LNCaP clone FGC (cell line): Measurements from ENCODE around the gene STIP1.

Experiments used
- DNase-seq: peaks from one replicate; pipeline ENCODE4 v3.0.0-alpha.2; 2011; ENCODE audit warnings: low read depth
- H3K4me3 ChIP-seq: 2 replicates; pipeline ENCODE4 v1.5.1; 2011; ENCODE audit warnings: mild to moderate bottlenecking, low read depth, low read length, control low read depth
- TF ChIP-seq, protein P1 (sequence below): IDR thresholded peaks from 2 replicates; pipeline ENCODE4 v1.5.1; 2012; ENCODE audit warnings: mild to moderate bottlenecking; ENCODE audit not compliant: control insufficient read depth, insufficient read depth; ENCODE audit errors: extremely low read depth

STIP1 gene

GRCh38 chr11:64208796-64209562 is 23.0 kb downstream of the STIP1 start:
- TF ChIP-seq, protein P1, sequence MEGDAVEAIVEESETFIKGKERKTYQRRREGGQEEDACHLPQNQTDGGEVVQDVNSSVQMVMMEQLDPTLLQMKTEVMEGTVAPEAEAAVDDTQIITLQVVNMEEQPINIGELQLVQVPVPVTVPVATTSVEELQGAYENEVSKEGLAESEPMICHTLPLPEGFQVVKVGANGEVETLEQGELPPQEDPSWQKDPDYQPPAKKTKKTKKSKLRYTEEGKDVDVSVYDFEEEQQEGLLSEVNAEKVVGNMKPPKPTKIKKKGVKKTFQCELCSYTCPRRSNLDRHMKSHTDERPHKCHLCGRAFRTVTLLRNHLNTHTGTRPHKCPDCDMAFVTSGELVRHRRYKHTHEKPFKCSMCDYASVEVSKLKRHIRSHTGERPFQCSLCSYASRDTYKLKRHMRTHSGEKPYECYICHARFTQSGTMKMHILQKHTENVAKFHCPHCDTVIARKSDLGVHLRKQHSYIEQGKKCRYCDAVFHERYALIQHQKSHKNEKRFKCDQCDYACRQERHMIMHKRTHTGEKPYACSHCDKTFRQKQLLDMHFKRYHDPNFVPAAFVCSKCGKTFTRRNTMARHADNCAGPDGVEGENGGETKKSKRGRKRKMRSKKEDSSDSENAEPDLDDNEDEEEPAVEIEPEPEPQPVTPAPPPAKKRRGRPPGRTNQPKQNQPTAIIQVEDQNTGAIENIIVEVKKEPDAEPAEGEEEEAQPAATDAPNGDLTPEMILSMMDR = no peak
- DNase-seq = no peak
- H3K4me3 ChIP-seq = no peak overlapping the region

DNA sequence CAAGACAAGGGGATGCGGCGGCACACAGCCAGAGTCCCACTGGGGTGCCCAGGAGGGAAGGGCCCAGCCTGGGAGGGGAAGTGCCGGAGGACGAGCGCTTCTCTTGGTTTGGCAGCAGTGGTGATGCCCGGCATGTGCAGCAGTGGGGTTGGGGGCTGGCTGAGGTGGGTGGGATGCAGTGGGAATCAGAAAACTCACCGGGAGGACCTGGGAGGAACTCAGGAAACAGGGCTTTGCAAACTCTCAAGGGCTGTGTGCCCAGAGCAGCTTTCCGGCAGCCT is 23.5 kb downstream of the STIP1 start:
- H3K4me3 ChIP-seq = no peak overlapping the region
- TF ChIP-seq, protein P1 = no peak
- no peak for DNase-seq

- no peak overlapping the region for H3K4me3 ChIP-seq
- TF ChIP-seq, protein P1 = no peak
- DNase-seq = no peak
Measured at GRCh38 chr11:64210301-64211020, 24.5 kb downstream of the STIP1 start.

- H3K4me3 ChIP-seq = no peak overlapping the region
- DNase-seq = no peak
- TF ChIP-seq, protein P1 = no peak
Measured at GRCh38 chr11:64211181-64211872, 25.4 kb downstream of the STIP1 start.

DNA sequence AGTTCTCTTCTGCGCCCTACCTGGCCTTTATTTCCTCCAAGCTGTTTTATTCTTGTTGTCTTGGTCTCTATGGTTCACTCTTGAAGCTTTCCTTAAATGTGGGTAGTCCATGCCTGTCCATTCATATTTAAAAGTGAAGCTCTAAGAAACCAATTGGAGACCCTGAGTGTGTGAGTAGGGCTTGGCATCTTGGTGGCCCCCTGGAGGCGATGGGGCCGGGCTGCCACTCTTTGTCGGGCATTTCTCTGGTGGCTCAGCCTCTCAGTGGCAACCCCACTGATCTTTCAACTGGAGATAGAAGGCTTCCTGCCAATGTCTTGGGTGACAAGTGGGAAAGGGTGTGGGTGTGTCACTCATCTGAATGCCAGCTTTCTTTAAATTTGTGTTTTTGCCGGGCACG is 30.9 kb downstream of the STIP1 start:
- H3K4me3 ChIP-seq = no peak overlapping the region
- no peak for DNase-seq
- TF ChIP-seq, protein P1 = no peak

- H3K4me3 ChIP-seq = no peak overlapping the region
- TF ChIP-seq, protein P1 = no peak
- DNase-seq = no peak
Measured at GRCh38 chr11:64218628-64219353, 32.8 kb downstream of the STIP1 start.
